SK-N-SH (cell line): ENCODE measurements around the gene IFNAR1. TPM values are rescaled to one million over a fixed set of nuclear protein-coding genes. Genes with fewer than 3 reads are reported as not detected.

Experiments used
- CTCF ChIA-PET: fragments of 300-600, 350-600 bp; formaldehyde crosslinking; extraction: SDS; loops from one replicate; lab custom pipeline; 2021; lab: Yijun Ruan, JAX
- POLR2A ChIA-PET: fragments of 350-600 bp; sonication (Branson Sonifier 250); formaldehyde crosslinking; extraction: SDS; loops from one replicate; lab custom pipeline; 2020; ENCODE audit warnings: antibody characterized with exemption, inconsistent platforms; lab: Yijun Ruan, JAX
- DNase-seq: peaks from one replicate; pipeline ENCODE4 v3.0.0; 2012
- H2AFZ ChIP-seq: fragments of 200-600 bp; sonication (generic); 2 replicates; pipeline ENCODE4 v1.8.1; 2016; ENCODE audit warnings: antibody characterized with exemption, mild to moderate bottlenecking, low read depth
- H3F3A ChIP-seq: fragments of 200-600 bp; sonication (generic); replicated peaks from 2 replicates; pipeline ENCODE3; 2016; ENCODE audit warnings: antibody characterized with exemption, mild to moderate bottlenecking; ENCODE audit not compliant: insufficient read depth
- H3K27ac ChIP-seq, 2 experiments: fragments of 200-500 bp in 1 of 2; fragments of 200-600 bp in 1 of 2; sonication (Bioruptor generic) in 1 of 2; sonication (generic), shearing (Covaris generic) in 1 of 2; 2 replicates each; pipeline versions ENCODE4 v1.5.1 to v1.6.1; 2014 to 2016; ENCODE audit warnings: low read depth in 2 of 2, inconsistent platforms in 1 of 2, low read length in 1 of 2, mild to moderate bottlenecking in 1 of 2, mixed read lengths in 1 of 2
- H3K27me3 ChIP-seq: fragments of 200-600 bp; sonication (generic), shearing (Covaris generic); 2 replicates; pipeline ENCODE4 v1.6.1; 2016; ENCODE audit warnings: mixed run types; ENCODE audit not compliant: insufficient read depth
- H3K36me3 ChIP-seq, 2 experiments: fragments of 200-500 bp in 1 of 2; fragments of 200-600 bp in 1 of 2; sonication (Bioruptor generic) in 1 of 2; sonication (generic) in 1 of 2; replicated peaks in 1 of 2; 2 replicates each; pipeline versions ENCODE3 to v1.5.1; 2014 to 2016; ENCODE audit warnings: low read length in 1 of 2, mild to moderate bottlenecking in 1 of 2; ENCODE audit not compliant: insufficient read depth in 2 of 2, control insufficient read depth in 1 of 2
- H3K4me1 ChIP-seq, 2 experiments: fragments of 200-500 bp in 1 of 2; fragments of 200-600 bp in 1 of 2; sonication (Bioruptor generic) in 1 of 2; sonication (generic), shearing (Covaris generic) in 1 of 2; 2 replicates each; pipeline versions ENCODE4 v1.5.1 to v1.6.1; 2014 to 2016; ENCODE audit warnings: low read depth in 1 of 2, low read length in 1 of 2, mixed run types in 1 of 2; ENCODE audit not compliant: insufficient read depth in 2 of 2, control insufficient read depth in 1 of 2
- H3K4me2 ChIP-seq: fragments of 200-600 bp; sonication (generic), shearing (Covaris generic); 2 replicates; pipeline ENCODE4 v1.6.1; 2017; ENCODE audit warnings: mixed run types
- H3K4me3 ChIP-seq, 2 experiments: fragments of 200-500 bp in 1 of 2; fragments of 200-600 bp in 1 of 2; sonication (Bioruptor generic) in 1 of 2; sonication (generic), shearing (Covaris generic) in 1 of 2; 2 replicates each; pipeline versions ENCODE4 v1.5.1 to v1.8.1; 2014 to 2016; ENCODE audit warnings: low read depth in 2 of 2, inconsistent platforms in 1 of 2, low read length in 1 of 2, mild to moderate bottlenecking in 1 of 2, mixed read lengths in 1 of 2, moderate library complexity in 1 of 2
- H3K79me2 ChIP-seq: fragments of 200-600 bp; sonication (generic); 2 replicates; pipeline ENCODE4 v1.8.1; 2017; ENCODE audit warnings: mild to moderate bottlenecking; ENCODE audit not compliant: insufficient read depth
- H3K9ac ChIP-seq: fragments of 200-600 bp; sonication (generic); 2 replicates; pipeline ENCODE4 v1.6.1; 2017; ENCODE audit warnings: mixed run types
- H3K9me2 ChIP-seq: fragments of 200-600 bp; sonication (generic); 2 replicates; pipeline ENCODE4 v1.6.1; 2017; ENCODE audit warnings: mixed run types
- H3K9me3 ChIP-seq: fragments of 200-600 bp; sonication (generic); 2 replicates; pipeline ENCODE4 v1.6.1; 2017; ENCODE audit warnings: mixed run types, mild to moderate bottlenecking, moderate library complexity
- H4K20me1 ChIP-seq: fragments of 200-600 bp; sonication (generic); 2 replicates; pipeline ENCODE4 v1.6.1; 2017; ENCODE audit warnings: mild to moderate bottlenecking, mixed run types; ENCODE audit not compliant: insufficient read depth
- EP300 ChIP-seq, 2 experiments: IDR thresholded peaks; 2 replicates each; pipeline versions ENCODE4 v1.4.0 to v1.6.1; 2012; ENCODE audit warnings: borderline replicate concordance in 1 of 2, low read depth in 1 of 2, low read length in 1 of 2
- EZH2phosphoT487 ChIP-seq: fragments of 200-600 bp; sonication (generic); IDR thresholded peaks from 2 replicates; pipeline ENCODE4 v1.6.1; 2017; ENCODE audit warnings: low read depth, mixed run types, mild to moderate bottlenecking, antibody characterized with exemption, moderate library complexity, borderline replicate concordance
- GATA2 ChIP-seq: sonication (generic); formaldehyde crosslinking; IDR thresholded peaks from 2 replicates; pipeline ENCODE4 v1.5.0; 2020; ENCODE audit warnings: mild to moderate bottlenecking, missing genetic modification reagents
- MEF2A ChIP-seq: IDR thresholded peaks from 2 replicates; pipeline ENCODE4 v1.4.0; 2012; ENCODE audit warnings: low read depth, borderline replicate concordance
- NFIC ChIP-seq: IDR thresholded peaks from 2 replicates; pipeline ENCODE4 v1.4.0; 2012; ENCODE audit warnings: borderline replicate concordance
- RXRA ChIP-seq: IDR thresholded peaks from 2 replicates; pipeline ENCODE4 v1.4.0; 2012; ENCODE audit warnings: low read depth, mild to moderate bottlenecking, borderline replicate concordance
- TAF1 ChIP-seq: IDR thresholded peaks from 2 replicates; pipeline ENCODE4 v1.6.1; 2012; ENCODE audit warnings: low read depth, mild to moderate bottlenecking, low read length, moderate library complexity, borderline replicate concordance
- TCF12 ChIP-seq: IDR thresholded peaks from 2 replicates; pipeline ENCODE4 v1.4.0; 2012
- TEAD4 ChIP-seq: IDR thresholded peaks from 2 replicates; pipeline ENCODE4 v1.4.0; 2012; ENCODE audit warnings: mild to moderate bottlenecking, borderline replicate concordance; ENCODE audit not compliant: insufficient read depth
- YY1 ChIP-seq: IDR thresholded peaks from 2 replicates; pipeline ENCODE4 v1.4.0; 2012; ENCODE audit warnings: low read depth, mild to moderate bottlenecking
- WGBS: methylation state at CpG from one replicate; pipeline ENCODE4 v1.1.6; 2017; ENCODE audit warnings: low lambda C conversion rate; 5-methylcytosine and 5-hydroxymethylcytosine counted together
- polyA plus RNA-seq, 3 experiments: library from polyadenylated mRNA; depleted of rRNA; stranded (reverse); fragments of >200 nt; gene quantifications; 2 replicates each; pipeline ENCODE4 v1.2.3, GENCODE V29; 2012
- TF ChIP-seq, protein P1 (sequence below): IDR thresholded peaks from 2 replicates; pipeline ENCODE4 v1.6.1; 2012; ENCODE audit warnings: mild to moderate bottlenecking, low read depth, low read length, moderate library complexity
- TF ChIP-seq, protein P2 (sequence below): IDR thresholded peaks from 2 replicates; pipeline ENCODE4 v1.4.0; 2012; ENCODE audit warnings: low read depth
- TF ChIP-seq, protein P3 (sequence below): IDR thresholded peaks from 2 replicates; pipeline ENCODE4 v1.4.0; 2012; ENCODE audit warnings: low read depth, borderline replicate concordance

IFNAR1 gene
- polyA plus RNA-seq, 1 of the 3 experiments (the other 2 are of a cell fraction), result 12.2 TPM

DNA sequence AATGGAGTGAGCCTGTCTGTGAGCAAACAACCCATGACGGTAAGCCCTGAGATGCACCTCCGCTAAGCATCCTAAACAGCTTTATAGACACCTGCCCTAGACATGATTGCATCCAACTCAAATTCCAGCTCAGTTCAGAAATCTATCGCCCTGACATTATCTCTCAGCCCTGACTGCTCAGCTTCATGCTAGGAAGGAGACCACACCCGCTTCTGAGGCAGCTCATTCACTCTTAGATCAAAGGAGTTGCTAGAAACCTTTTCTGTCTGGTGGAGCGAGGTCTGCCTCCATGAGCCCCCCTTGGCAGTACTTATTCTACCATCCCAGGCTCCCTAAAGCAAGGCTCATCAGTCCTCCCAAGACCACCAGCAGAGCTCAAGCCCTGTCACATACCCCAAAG is 41.6 kb upstream of the IFNAR1 start:
- Histone ChIP-seq H3K9me2 (no peaks in the 10 kb centered on the region), H3K9me3 (peaks cover 9% of the 10 kb centered on the region; the same call in 1 of the 2 replicates), H4K20me1 (no peaks in the 10 kb centered on the region), H3K27ac (no peak overlapping the region)
- DNase-seq, result no peak
- TF ChIP-seq MEF2A (no peak), YY1 (no peak), NFIC (no peak), TAF1 (no peak), RXRA (no peak)
- TF ChIP-seq, protein P1, sequence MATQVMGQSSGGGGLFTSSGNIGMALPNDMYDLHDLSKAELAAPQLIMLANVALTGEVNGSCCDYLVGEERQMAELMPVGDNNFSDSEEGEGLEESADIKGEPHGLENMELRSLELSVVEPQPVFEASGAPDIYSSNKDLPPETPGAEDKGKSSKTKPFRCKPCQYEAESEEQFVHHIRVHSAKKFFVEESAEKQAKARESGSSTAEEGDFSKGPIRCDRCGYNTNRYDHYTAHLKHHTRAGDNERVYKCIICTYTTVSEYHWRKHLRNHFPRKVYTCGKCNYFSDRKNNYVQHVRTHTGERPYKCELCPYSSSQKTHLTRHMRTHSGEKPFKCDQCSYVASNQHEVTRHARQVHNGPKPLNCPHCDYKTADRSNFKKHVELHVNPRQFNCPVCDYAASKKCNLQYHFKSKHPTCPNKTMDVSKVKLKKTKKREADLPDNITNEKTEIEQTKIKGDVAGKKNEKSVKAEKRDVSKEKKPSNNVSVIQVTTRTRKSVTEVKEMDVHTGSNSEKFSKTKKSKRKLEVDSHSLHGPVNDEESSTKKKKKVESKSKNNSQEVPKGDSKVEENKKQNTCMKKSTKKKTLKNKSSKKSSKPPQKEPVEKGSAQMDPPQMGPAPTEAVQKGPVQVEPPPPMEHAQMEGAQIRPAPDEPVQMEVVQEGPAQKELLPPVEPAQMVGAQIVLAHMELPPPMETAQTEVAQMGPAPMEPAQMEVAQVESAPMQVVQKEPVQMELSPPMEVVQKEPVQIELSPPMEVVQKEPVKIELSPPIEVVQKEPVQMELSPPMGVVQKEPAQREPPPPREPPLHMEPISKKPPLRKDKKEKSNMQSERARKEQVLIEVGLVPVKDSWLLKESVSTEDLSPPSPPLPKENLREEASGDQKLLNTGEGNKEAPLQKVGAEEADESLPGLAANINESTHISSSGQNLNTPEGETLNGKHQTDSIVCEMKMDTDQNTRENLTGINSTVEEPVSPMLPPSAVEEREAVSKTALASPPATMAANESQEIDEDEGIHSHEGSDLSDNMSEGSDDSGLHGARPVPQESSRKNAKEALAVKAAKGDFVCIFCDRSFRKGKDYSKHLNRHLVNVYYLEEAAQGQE, result no peak
- TF ChIP-seq, all 33 proteins: peak for 0
- POLR2A ChIA-PET, result no interaction called here
- no peak overlapping the region for H3K4me3 ChIP-seq
- H3K4me1 ChIP-seq, result peaks cover 0 to 2% of the 10 kb centered on the region in 2 experiments; a peak in 1 of 4 replicates
- no peaks in the 10 kb centered on the region for H3K27me3 ChIP-seq
- H3F3A ChIP-seq, result no peaks in the 10 kb centered on the region
- WGBS, result 100% methylated on average over 3 of the region's 5 CpGs
- no peaks in the 10 kb centered on the region for H3K79me2 ChIP-seq
- no peak overlapping the region for H3K4me2 ChIP-seq
- CTCF ChIA-PET, result interaction anchor here (1.1 kb wide), 1 partner anchor 78 kb away, joined by 4 read pairs; no protein-coding TSS in a partner anchor
- peaks cover 14 to 37% of the 10 kb centered on the region in 2 experiments for H3K36me3 ChIP-seq
- no peak overlapping the region for H3K9ac ChIP-seq
- no peak overlapping the region for H2AFZ ChIP-seq

DNA sequence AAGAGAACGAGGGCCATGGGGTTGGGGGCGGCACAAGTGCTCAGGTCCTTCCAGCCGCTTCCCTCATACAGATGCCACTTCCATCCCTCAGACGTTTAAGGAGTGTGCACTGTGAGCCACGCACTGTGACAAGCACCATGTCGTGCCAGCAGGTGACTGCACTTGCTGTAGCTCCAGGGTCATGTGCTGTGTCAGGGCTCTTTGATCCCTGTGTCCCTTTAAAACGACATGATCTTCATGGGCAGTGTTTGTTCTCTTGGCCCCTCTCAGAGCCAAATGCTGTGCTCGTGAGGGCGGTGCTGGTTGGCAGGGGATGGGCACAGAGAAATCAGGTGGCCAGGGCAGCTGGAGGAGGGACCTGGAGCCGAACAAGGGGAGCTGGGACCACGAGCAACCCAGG is 38.7 kb upstream of the IFNAR1 start:
- H3K36me3 ChIP-seq, result peaks cover 8 to 9% of the 10 kb centered on the region in 2 experiments
- H3K79me2 ChIP-seq, result no peaks in the 10 kb centered on the region
- CTCF ChIA-PET, result no interaction called here
- H3K9me3 ChIP-seq, result no peaks in the 10 kb centered on the region
- H3K9me2 ChIP-seq, result no peaks in the 10 kb centered on the region
- H3K4me3 ChIP-seq, result no peak overlapping the region
- POLR2A ChIA-PET, result no interaction called here
- H3F3A ChIP-seq, result no peaks in the 10 kb centered on the region
- 89% methylated on average over 9 of the region's 11 CpGs for WGBS
- H4K20me1 ChIP-seq, result no peaks in the 10 kb centered on the region
- H3K9ac ChIP-seq, result no peak overlapping the region
- H3K4me2 ChIP-seq, result no peak overlapping the region
- no peak overlapping the region for H3K27ac ChIP-seq
- H3K27me3 ChIP-seq, result no peaks in the 10 kb centered on the region
- no peak for DNase-seq
- no peak overlapping the region for H2AFZ ChIP-seq
- peaks cover 0 to 2% of the 10 kb centered on the region in 2 experiments; a peak in 1 of 4 replicates for H3K4me1 ChIP-seq
- no peak for TF ChIP-seq YY1
- TF ChIP-seq, protein P2, sequence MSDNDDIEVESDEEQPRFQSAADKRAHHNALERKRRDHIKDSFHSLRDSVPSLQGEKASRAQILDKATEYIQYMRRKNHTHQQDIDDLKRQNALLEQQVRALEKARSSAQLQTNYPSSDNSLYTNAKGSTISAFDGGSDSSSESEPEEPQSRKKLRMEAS, result no peak
- TF ChIP-seq EP300 (IDR thresholded peaks at IDR 0.05; ENCODE audit: borderline replicate concordance in 1 of 2, low read depth in 1 of 2, low read length in 1 of 2), result no peak
- TF ChIP-seq TEAD4, result no peak
- no peak for TF ChIP-seq EZH2phosphoT487
- no peak for TF ChIP-seq GATA2
- TF ChIP-seq, protein P3, sequence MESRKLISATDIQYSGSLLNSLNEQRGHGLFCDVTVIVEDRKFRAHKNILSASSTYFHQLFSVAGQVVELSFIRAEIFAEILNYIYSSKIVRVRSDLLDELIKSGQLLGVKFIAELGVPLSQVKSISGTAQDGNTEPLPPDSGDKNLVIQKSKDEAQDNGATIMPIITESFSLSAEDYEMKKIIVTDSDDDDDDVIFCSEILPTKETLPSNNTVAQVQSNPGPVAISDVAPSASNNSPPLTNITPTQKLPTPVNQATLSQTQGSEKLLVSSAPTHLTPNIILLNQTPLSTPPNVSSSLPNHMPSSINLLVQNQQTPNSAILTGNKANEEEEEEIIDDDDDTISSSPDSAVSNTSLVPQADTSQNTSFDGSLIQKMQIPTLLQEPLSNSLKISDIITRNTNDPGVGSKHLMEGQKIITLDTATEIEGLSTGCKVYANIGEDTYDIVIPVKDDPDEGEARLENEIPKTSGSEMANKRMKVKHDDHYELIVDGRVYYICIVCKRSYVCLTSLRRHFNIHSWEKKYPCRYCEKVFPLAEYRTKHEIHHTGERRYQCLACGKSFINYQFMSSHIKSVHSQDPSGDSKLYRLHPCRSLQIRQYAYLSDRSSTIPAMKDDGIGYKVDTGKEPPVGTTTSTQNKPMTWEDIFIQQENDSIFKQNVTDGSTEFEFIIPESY, result no peak
- no peak for TF ChIP-seq TCF12
- no peak for TF ChIP-seq RXRA
- TF ChIP-seq, protein P1, result no peak
